Type B pancreatic cell (in vitro differentiated cells): Measurements from ENCODE around the gene STRIP2. TPM values are rescaled to one million over a fixed set of nuclear protein-coding genes. Genes with fewer than 3 reads are reported as not detected.
"Not testable (repeated sequence)": the region's sequence is repeated elsewhere in the genome, so short reads cannot be mapped to it uniquely, and the experiment has no call there.

Experiments used
- DNase-seq: peaks from one replicate; pipeline ENCODE4 v3.0.0; 2021; ENCODE audit warnings: mixed read lengths; ENCODE audit not compliant: unreplicated experiment; ENCODE audit errors: extremely low spot score
- H3K27ac Mint-ChIP-seq: 2 replicates; pipeline ENCODE4 v1.8.0; 2021; ENCODE audit warnings: mild to moderate bottlenecking, mixed read lengths
- H3K27me3 Mint-ChIP-seq: 2 replicates; pipeline ENCODE4 v1.8.0; 2021; ENCODE audit warnings: mixed read lengths
- H3K36me3 Mint-ChIP-seq: 2 replicates; pipeline ENCODE4 v1.8.0; 2021; ENCODE audit warnings: mixed read lengths
- H3K4me1 Mint-ChIP-seq: one replicate; pipeline ENCODE4 v1.8.0; 2021; ENCODE audit warnings: mixed read lengths; ENCODE audit not compliant: unreplicated experiment
- H3K4me3 Mint-ChIP-seq: 2 replicates; pipeline ENCODE4 v1.8.0; 2021; ENCODE audit warnings: mild to moderate bottlenecking, mixed read lengths
- H3K9me3 Mint-ChIP-seq: 2 replicates; pipeline ENCODE4 v1.8.0; 2021; ENCODE audit warnings: mixed read lengths
- total RNA-seq: library from RNA; stranded (reverse); gene quantifications from 2 replicates; pipeline ENCODE4 v1.2.1, GENCODE V29; 2021; ENCODE audit warnings: low replicate concordance
- TF ChIP-seq, protein P1 (sequence below): fragments of 200-600 bp; sonication (generic); conservative IDR thresholded peaks from 2 replicates; pipeline ENCODE4 v1.5.0; 2021; ENCODE audit warnings: antibody characterized with exemption, mild to moderate bottlenecking

Gene STRIP2
- total RNA-seq, 1 donor from 2014 or later: 8.7 TPM

DNA sequence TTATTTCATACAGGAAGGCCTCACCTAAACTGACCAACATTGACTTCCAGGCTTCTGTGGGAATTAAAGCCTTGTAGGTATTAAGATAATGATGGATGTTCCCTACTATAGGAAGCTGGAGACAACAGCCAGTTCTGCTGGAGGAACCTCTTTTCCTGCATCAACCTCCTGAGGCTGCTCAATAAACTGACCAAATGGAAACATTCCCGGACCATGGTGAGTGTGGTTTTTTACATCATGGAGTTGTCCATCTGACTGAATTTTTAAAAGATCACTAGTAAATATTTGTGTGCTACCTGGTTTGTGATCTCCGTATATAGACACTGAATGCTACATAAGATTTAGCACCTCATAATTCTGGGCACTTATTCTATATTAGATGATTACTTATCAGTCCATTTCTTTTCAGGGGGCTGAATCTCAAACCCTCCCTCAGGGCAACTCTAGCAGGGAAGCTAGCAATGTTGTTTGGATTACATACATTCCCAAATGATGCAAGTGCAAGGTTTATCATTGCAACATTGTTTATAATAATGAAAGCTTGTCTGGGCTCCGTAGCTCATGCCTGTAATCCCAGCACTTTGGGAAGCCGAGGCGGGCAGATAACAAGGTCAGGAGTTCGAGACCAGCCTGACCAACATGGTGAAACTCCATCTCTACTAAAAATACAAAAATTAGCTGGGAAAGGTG lies 46.6 kb downstream of the STRIP2 start:
- H3K36me3 Mint-ChIP-seq: peaks cover 3% of the 10 kb centered on the region
- DNase-seq: no peak
- TF ChIP-seq, protein P1, sequence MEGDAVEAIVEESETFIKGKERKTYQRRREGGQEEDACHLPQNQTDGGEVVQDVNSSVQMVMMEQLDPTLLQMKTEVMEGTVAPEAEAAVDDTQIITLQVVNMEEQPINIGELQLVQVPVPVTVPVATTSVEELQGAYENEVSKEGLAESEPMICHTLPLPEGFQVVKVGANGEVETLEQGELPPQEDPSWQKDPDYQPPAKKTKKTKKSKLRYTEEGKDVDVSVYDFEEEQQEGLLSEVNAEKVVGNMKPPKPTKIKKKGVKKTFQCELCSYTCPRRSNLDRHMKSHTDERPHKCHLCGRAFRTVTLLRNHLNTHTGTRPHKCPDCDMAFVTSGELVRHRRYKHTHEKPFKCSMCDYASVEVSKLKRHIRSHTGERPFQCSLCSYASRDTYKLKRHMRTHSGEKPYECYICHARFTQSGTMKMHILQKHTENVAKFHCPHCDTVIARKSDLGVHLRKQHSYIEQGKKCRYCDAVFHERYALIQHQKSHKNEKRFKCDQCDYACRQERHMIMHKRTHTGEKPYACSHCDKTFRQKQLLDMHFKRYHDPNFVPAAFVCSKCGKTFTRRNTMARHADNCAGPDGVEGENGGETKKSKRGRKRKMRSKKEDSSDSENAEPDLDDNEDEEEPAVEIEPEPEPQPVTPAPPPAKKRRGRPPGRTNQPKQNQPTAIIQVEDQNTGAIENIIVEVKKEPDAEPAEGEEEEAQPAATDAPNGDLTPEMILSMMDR: no peak

DNA sequence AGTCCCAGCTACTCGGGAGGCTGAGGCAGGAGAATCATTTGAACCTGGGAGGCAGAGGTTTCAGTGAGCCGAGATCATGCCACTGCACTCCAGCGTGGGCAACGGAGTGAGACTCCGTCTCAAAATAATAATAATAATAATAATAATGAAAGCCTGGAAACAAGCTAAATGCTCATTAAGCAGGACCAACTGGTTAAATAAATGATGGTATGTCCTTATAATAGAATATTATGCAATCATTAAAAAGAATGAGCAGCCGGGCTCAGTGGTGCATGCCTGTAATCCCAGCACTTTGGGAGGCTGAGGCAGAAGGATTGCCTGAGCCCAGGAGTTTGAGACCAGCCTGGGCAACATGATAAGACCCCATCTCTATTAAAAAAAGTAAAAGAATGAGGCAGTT lies 47.1 kb downstream of the STRIP2 start:
- H3K4me1 Mint-ChIP-seq, H3K27ac Mint-ChIP-seq, H3K9me3 Mint-ChIP-seq, H3K27me3 Mint-ChIP-seq, DNase-seq, H3K4me3 Mint-ChIP-seq, H3K36me3 Mint-ChIP-seq: not testable (repeated sequence)

More for the DNA sequence above, 46.6 kb downstream of the STRIP2 start:
- Mint-ChIP-seq H3K4me1 (no peaks in the 10 kb centered on the region), H3K9me3 (no peaks in the 10 kb centered on the region), H3K4me3 (no peak overlapping the region), H3K27ac (no peak overlapping the region), H3K27me3 (no peaks in the 10 kb centered on the region)

DNA sequence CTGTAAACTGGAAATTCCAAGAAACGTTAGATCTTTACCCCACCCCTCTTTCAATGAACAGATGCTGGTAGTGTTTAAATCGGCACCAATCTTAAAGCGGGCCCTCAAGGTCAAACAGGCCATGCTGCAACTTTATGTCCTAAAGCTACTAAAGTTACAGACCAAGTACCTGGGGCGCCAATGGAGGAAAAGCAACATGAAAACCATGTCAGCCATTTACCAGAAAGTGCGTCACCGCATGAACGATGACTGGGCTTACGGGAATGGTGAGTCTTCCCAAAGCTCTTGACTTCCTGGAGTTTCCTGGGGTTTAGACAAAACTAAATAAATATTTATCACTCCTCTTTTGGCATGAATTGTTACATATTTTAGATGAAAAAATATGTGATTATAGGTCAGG lies 48.5 kb downstream of the STRIP2 start:
- no peak overlapping the region for H3K4me3 Mint-ChIP-seq
- TF ChIP-seq, protein P1: no peak
- no peaks in the 10 kb centered on the region for H3K4me1 Mint-ChIP-seq
- H3K27ac Mint-ChIP-seq: no peak overlapping the region
- H3K27me3 Mint-ChIP-seq: no peaks in the 10 kb centered on the region
- no peaks in the 10 kb centered on the region for H3K9me3 Mint-ChIP-seq
- no peak for DNase-seq
- no peaks in the 10 kb centered on the region for H3K36me3 Mint-ChIP-seq

DNA sequence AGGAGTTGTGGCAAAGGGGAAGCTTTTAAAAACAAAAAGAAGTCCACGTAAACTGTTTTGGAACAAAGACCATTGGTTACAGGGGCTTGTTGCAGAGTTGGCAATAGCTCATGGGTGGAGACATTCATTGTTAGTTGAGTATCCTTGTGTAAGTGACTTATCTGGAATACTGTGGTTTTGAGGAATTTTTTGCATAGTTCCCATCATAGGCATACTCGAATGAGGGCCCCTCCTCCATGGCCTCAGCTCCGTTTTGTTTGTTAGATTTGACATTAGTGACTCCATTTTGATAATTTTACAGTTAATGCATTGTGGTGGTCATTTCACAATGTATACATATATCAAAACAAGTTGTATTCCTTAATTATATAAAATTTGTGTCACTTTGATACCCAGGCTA lies 55.3 kb downstream of the STRIP2 start:
- H3K36me3 Mint-ChIP-seq: peaks cover 3% of the 10 kb centered on the region
- H3K4me1 Mint-ChIP-seq: no peaks in the 10 kb centered on the region
- DNase-seq: no peak
- H3K9me3 Mint-ChIP-seq: no peaks in the 10 kb centered on the region
- no peak overlapping the region for H3K4me3 Mint-ChIP-seq
- H3K27me3 Mint-ChIP-seq: no peaks in the 10 kb centered on the region
- no peak overlapping the region for H3K27ac Mint-ChIP-seq
- TF ChIP-seq, protein P1: no peak

DNA sequence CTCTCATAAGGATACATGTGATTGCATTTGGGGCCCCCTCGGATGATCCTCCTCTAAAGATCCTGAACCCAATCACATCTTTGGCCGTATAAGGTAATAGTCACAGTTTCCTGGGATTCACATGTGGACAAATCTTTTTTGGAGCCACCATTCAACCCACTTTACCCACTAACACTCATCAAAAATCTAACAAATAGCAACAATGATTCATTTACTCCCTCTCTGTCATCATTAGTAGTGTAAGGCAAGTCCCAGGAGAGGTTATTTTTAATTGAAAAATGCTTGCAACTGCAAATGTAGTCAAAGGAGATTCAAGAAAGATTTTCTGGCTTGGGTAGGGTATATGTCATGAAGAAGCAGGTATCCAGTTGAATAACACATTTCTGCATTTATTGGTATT lies 58.2 kb downstream of the STRIP2 start:
- TF ChIP-seq, protein P1: no peak
- DNase-seq: no peak
- no peaks in the 10 kb centered on the region for H3K27me3 Mint-ChIP-seq
- no peak overlapping the region for H3K27ac Mint-ChIP-seq
- no peaks in the 10 kb centered on the region for H3K9me3 Mint-ChIP-seq
- H3K4me1 Mint-ChIP-seq: no peaks in the 10 kb centered on the region
- H3K36me3 Mint-ChIP-seq: peaks cover 3% of the 10 kb centered on the region
- H3K4me3 Mint-ChIP-seq: no peak overlapping the region

DNA sequence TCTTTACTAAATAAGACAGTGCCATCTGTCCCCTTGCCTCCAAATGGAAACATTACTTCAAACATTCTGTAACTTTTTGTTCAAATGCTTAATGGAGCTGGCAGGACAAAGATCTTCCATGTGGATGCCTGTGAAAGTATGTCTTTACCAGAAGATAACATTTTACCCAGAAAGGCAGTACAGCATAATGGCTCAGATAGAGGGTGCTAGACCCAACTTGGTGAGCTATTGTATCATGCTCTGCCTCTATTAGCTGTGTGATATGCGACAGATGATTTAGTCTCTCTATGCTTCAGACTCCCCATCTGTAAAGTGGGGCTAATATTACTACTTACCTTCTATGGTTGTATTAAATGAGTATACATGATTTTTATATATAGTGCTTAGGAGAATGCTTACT lies 59.3 kb downstream of the STRIP2 start:
- Mint-ChIP-seq H3K4me1 (no peaks in the 10 kb centered on the region), H3K36me3 (peaks cover 3% of the 10 kb centered on the region), H3K4me3 (no peak overlapping the region), H3K27ac (no peak overlapping the region), H3K27me3 (peaks cover 3% of the 10 kb centered on the region), H3K9me3 (no peaks in the 10 kb centered on the region)
- no peak for DNase-seq
- TF ChIP-seq, protein P1: no peak
